Astrocyte (in vitro differentiated cells and primary cell): ENCODE measurements around the gene NDUFA13. TPM values are rescaled to one million over a fixed set of nuclear protein-coding genes. Genes with fewer than 3 reads are reported as not detected.

Experiments used
- DNase-seq: peaks from one replicate; pipeline ENCODE4 v3.0.0-alpha.2; 2010; ENCODE audit warnings: low read depth
- FAIRE-seq: peaks from 2 replicates; lab custom pipeline; 2011; peaks lifted over from hg19 to GRCh38; lab: Jason Lieb, UNC
- H2AFZ ChIP-seq: 2 replicates; pipeline ENCODE4 v1.6.0; 2012; ENCODE audit warnings: low read depth, low read length, inconsistent platforms
- H3K27ac ChIP-seq: 2 replicates; pipeline ENCODE4 v1.5.1; 2011; ENCODE audit warnings: low read depth, low read length, inconsistent platforms
- H3K27me3 ChIP-seq: 2 replicates; pipeline ENCODE4 v1.6.0; 2011; ENCODE audit warnings: low read length, inconsistent platforms; ENCODE audit not compliant: insufficient read depth
- H3K36me3 ChIP-seq: 2 replicates; pipeline ENCODE4 v1.5.1; 2011; ENCODE audit warnings: low read length, inconsistent platforms; ENCODE audit not compliant: insufficient read depth
- H3K4me1 ChIP-seq: 2 replicates; pipeline ENCODE4 v1.5.1; 2011; ENCODE audit warnings: low read length, inconsistent platforms; ENCODE audit not compliant: insufficient read depth
- H3K4me2 ChIP-seq: 2 replicates; pipeline ENCODE4 v1.6.0; 2012; ENCODE audit warnings: low read length, inconsistent platforms
- H3K4me3 ChIP-seq: 2 replicates; pipeline ENCODE4 v1.5.1; 2011; ENCODE audit warnings: low read depth, mild to moderate bottlenecking, low read length, inconsistent platforms; ENCODE audit not compliant: insufficient read depth
- H3K79me2 ChIP-seq: 2 replicates; pipeline ENCODE4 v1.6.0; 2012; ENCODE audit warnings: mild to moderate bottlenecking, low read length, inconsistent platforms; ENCODE audit not compliant: insufficient read depth
- H3K9ac ChIP-seq: 2 replicates; pipeline ENCODE4 v1.6.0; 2012; ENCODE audit warnings: mild to moderate bottlenecking, low read length, inconsistent platforms
- H3K9me3 ChIP-seq: 2 replicates; pipeline ENCODE4 v1.5.1; 2012; ENCODE audit warnings: low read depth, mild to moderate bottlenecking, low read length, inconsistent platforms; ENCODE audit not compliant: insufficient read depth
- H4K20me1 ChIP-seq: 2 replicates; pipeline ENCODE4 v1.6.0; 2012; ENCODE audit warnings: low read length, inconsistent platforms; ENCODE audit not compliant: insufficient read depth
- H3K27ac Mint-ChIP-seq: one replicate; pipeline ENCODE4 v1.8.0; 2021; ENCODE audit warnings: mild to moderate bottlenecking, mixed read lengths; ENCODE audit not compliant: unreplicated experiment
- H3K27me3 Mint-ChIP-seq: one replicate; pipeline ENCODE4 v1.8.0; 2021; ENCODE audit warnings: low read depth, mixed read lengths; ENCODE audit not compliant: unreplicated experiment
- H3K36me3 Mint-ChIP-seq: one replicate; pipeline ENCODE4 v1.8.0; 2021; ENCODE audit warnings: low read depth, mixed read lengths; ENCODE audit not compliant: unreplicated experiment
- H3K4me1 Mint-ChIP-seq: one replicate; pipeline ENCODE4 v1.8.0; 2021; ENCODE audit warnings: low read depth, mixed read lengths; ENCODE audit not compliant: unreplicated experiment
- H3K4me3 Mint-ChIP-seq: one replicate; pipeline ENCODE4 v1.8.0; 2021; ENCODE audit warnings: mild to moderate bottlenecking, moderate library complexity, mixed read lengths; ENCODE audit not compliant: unreplicated experiment
- H3K9me3 Mint-ChIP-seq: one replicate; pipeline ENCODE4 v1.8.0; 2021; ENCODE audit warnings: mild to moderate bottlenecking, mixed read lengths; ENCODE audit not compliant: unreplicated experiment
- EZH2 ChIP-seq: IDR thresholded peaks from 2 replicates; pipeline ENCODE4 v1.6.1; 2012; ENCODE audit warnings: mild to moderate bottlenecking, low read length, inconsistent platforms; ENCODE audit not compliant: insufficient read depth
- total RNA-seq: library from RNA; stranded (reverse); gene quantifications from 2 replicates; pipeline ENCODE4 v1.2.1, GENCODE V29; 2021
- TF ChIP-seq, protein P1 (sequence below): IDR thresholded peaks from 2 replicates; pipeline ENCODE4 v1.5.1; 2011; ENCODE audit warnings: low read depth, mild to moderate bottlenecking, inconsistent platforms, low read length, moderate library complexity; ENCODE audit not compliant: insufficient read depth

NDUFA13 gene
- total RNA-seq, 1 donor from 2014 or later: 311 TPM

DNA sequence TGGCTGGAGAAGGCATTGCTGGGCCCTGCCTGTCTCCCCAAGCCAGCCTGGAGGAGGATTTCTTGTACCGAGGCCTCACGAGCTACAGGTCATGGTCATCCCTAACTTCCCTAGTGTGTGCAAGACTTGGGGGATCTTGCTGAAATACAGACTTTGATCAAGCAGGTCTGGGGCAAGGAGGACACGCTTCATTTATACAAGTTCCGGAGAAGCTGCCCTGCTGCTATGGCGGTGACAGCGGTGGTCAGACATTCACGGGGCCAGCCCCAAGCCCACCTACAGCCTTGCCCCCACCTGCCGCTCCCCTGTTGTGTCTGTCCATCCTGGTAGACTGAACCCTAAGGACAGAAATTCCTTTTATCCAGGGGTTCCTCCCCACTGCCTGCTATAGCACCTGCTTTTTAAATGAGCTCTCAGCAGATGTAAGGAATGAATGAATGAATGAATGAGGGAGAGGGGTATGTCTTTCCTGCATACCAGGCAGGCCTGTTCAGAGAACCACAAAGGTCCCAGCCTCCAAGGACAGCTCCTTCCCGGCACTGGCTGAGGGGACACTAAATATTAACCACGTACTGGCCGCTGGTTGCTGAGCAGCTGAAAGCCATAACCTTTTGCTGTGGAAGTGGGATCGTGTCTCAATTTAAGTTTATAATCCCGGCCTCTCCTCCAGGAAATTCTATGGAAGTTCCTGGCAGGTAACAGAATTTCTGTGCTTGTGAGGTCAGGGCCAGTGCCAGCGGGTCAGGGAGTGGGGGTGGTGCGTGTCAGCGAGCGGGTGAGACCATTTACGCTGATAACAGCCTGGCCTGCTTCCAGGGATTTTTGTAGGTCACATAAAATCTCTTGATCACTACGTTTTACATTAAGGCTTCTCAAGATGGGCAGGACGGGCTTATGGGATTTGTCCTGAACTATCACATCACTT, 27.8 kb upstream of the NDUFA13 start:
- peak overlapping the region; percentile 90 for H3K27ac ChIP-seq
- H3K9me3 ChIP-seq: no peaks in the 10 kb centered on the region
- no peak overlapping the region for H2AFZ ChIP-seq
- no peaks in the 10 kb centered on the region for H3K27me3 ChIP-seq
- peaks cover 45% of the 10 kb centered on the region for H3K4me1 ChIP-seq
- Mint-ChIP-seq H3K4me3 (no peak overlapping the region), H3K9me3 (peaks cover 2% of the 10 kb centered on the region), H3K27ac (peak overlapping the region; percentile 95), H3K4me1 (peaks cover 48% of the 10 kb centered on the region), H3K36me3 (peaks cover 13% of the 10 kb centered on the region), H3K27me3 (no peaks in the 10 kb centered on the region)
- peaks cover 6% of the 10 kb centered on the region for H3K36me3 ChIP-seq
- peaks cover 35% of the 10 kb centered on the region for H4K20me1 ChIP-seq
- FAIRE-seq (no peak), DNase-seq (no peak)
- TF ChIP-seq EZH2: no peak
- TF ChIP-seq, protein P1, sequence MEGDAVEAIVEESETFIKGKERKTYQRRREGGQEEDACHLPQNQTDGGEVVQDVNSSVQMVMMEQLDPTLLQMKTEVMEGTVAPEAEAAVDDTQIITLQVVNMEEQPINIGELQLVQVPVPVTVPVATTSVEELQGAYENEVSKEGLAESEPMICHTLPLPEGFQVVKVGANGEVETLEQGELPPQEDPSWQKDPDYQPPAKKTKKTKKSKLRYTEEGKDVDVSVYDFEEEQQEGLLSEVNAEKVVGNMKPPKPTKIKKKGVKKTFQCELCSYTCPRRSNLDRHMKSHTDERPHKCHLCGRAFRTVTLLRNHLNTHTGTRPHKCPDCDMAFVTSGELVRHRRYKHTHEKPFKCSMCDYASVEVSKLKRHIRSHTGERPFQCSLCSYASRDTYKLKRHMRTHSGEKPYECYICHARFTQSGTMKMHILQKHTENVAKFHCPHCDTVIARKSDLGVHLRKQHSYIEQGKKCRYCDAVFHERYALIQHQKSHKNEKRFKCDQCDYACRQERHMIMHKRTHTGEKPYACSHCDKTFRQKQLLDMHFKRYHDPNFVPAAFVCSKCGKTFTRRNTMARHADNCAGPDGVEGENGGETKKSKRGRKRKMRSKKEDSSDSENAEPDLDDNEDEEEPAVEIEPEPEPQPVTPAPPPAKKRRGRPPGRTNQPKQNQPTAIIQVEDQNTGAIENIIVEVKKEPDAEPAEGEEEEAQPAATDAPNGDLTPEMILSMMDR: no peak
- no peak overlapping the region for H3K4me3 ChIP-seq
- H3K4me2 ChIP-seq: peak overlapping the region; percentile 68
- H3K9ac ChIP-seq: peak overlapping the region; percentile 76
- H3K79me2 ChIP-seq: peaks cover 80% of the 10 kb centered on the region

- H3K27me3 Mint-ChIP-seq: no peaks in the 10 kb centered on the region
- H3K27ac ChIP-seq: peak overlapping the region; percentile 90
- H3K79me2 ChIP-seq: peaks cover 82% of the 10 kb centered on the region
- H3K4me2 ChIP-seq: peak overlapping the region; percentile 68
- FAIRE-seq (peak; percentile 89), DNase-seq (peak; percentile 88)
- peaks cover 2% of the 10 kb centered on the region for H3K9me3 Mint-ChIP-seq
- peaks cover 47% of the 10 kb centered on the region for H3K4me1 ChIP-seq
- no peaks in the 10 kb centered on the region for H3K9me3 ChIP-seq
- H3K4me3 ChIP-seq: no peak overlapping the region
- H2AFZ ChIP-seq: peak overlapping the region; percentile 49
- H3K36me3 Mint-ChIP-seq: peaks cover 10% of the 10 kb centered on the region
- H3K36me3 ChIP-seq: peaks cover 9% of the 10 kb centered on the region
- peaks cover 46% of the 10 kb centered on the region for H3K4me1 Mint-ChIP-seq
- peak overlapping the region; percentile 76 for H3K9ac ChIP-seq
- TF ChIP-seq, protein P1: no peak
- TF ChIP-seq EZH2: no peak
- peaks cover 37% of the 10 kb centered on the region for H4K20me1 ChIP-seq
- peak overlapping the region; percentile 41 for H3K4me3 Mint-ChIP-seq
- no peaks in the 10 kb centered on the region for H3K27me3 ChIP-seq
- H3K27ac Mint-ChIP-seq: peak overlapping the region; percentile 95
Observed at GRCh38 chr19:19488875-19489690, 26.9 kb upstream of the NDUFA13 start.
